Thoracic aorta (tissue), 2 donors: Measurements from ENCODE around the gene RPL28. TPM values are rescaled to one million over a fixed set of nuclear protein-coding genes. Genes with fewer than 3 reads are reported as not detected.
A peak's percentile ranks its signal among the peaks of the same experiment; 100 is the strongest.
"Not testable (repeated sequence)": the region's sequence is repeated elsewhere in the genome, so short reads cannot be mapped to it uniquely, and the experiment has no call there.

Source experiments
- ATAC-seq: fragments of 150-250 bp; one replicate; pipeline ENCODE4 v1.8.0; 2017; ENCODE audit warnings: low read depth; ENCODE audit not compliant: insufficient number of reproducible peaks, low FRiP score
- DNase-seq: peaks from one replicate; pipeline ENCODE4 v3.0.0-alpha.2; 2020; ENCODE audit warnings: low spot score
- H3K27ac ChIP-seq, 2 donors: fragments of 200-600 bp; sonication (generic); 1 replicate in 1 of 2; 2 replicates in 1 of 2; pipeline ENCODE4 v1.5.1; 2016; ENCODE audit warnings: mild to moderate bottlenecking in 2 of 2, moderate library complexity in 2 of 2
- H3K27me3 ChIP-seq: fragments of 200-600 bp; sonication (generic); replicated peaks from 2 replicates; pipeline ENCODE4 v1.6.0; 2016; ENCODE audit warnings: mild to moderate bottlenecking; ENCODE audit not compliant: insufficient read depth
- H3K36me3 ChIP-seq: fragments of 200-600 bp; sonication (generic); one replicate; pipeline ENCODE4 v1.5.1; 2016
- H3K4me1 ChIP-seq, 2 donors: fragments of 200-600 bp; sonication (generic); 1 replicate in 1 of 2; 2 replicates in 1 of 2; pipeline versions ENCODE4 v1.5.1 to v1.6.0; 2016; ENCODE audit warnings: low read depth in 2 of 2, mild to moderate bottlenecking in 1 of 2; ENCODE audit not compliant: control insufficient read depth in 1 of 2
- H3K4me3 ChIP-seq: fragments of 200-600 bp; sonication (generic); 2 replicates; pipeline ENCODE4 v1.5.1; 2016; ENCODE audit warnings: mild to moderate bottlenecking
- H3K9me3 ChIP-seq: fragments of 200-600 bp; sonication (generic); 2 replicates; pipeline ENCODE4 v1.5.1; 2016
- total RNA-seq, 2 donors: library from RNA; depleted of rRNA; stranded (reverse); fragments of >200 nt; gene quantifications; one replicate each; pipeline versions ENCODE4 v1.1.0 to v1.2.3, GENCODE V29; 2016
- TF ChIP-seq, protein P1 (sequence below): fragments of 200-600 bp; sonication (generic); IDR thresholded peaks from one replicate; pipeline ENCODE4 v1.5.1; 2019; ENCODE audit warnings: antibody characterized with exemption

RPL28 gene
- total RNA-seq, 2 donors from 2014 or later: 175 to 274 TPM

DNA sequence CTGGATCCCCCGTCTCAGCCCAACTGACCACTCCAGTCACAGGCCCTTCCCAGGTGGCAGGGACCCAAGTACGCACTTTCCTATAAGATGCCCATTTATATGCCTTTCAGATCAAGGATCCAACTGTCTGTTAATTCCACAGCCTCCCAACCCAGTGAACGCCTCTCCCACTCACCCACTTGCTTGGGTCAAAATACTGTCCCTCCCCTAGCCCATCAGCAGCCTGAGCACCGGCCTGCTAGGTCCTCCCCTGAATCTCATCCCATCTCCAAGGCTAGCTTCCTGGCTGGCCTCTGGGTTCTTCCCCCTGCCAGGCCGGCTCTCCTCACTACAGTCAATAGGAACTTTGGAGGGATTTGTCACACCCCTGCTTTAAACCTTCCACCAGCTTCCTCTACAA is 19.9 kb downstream of the RPL28 start:
- ATAC-seq: no peak

DNA sequence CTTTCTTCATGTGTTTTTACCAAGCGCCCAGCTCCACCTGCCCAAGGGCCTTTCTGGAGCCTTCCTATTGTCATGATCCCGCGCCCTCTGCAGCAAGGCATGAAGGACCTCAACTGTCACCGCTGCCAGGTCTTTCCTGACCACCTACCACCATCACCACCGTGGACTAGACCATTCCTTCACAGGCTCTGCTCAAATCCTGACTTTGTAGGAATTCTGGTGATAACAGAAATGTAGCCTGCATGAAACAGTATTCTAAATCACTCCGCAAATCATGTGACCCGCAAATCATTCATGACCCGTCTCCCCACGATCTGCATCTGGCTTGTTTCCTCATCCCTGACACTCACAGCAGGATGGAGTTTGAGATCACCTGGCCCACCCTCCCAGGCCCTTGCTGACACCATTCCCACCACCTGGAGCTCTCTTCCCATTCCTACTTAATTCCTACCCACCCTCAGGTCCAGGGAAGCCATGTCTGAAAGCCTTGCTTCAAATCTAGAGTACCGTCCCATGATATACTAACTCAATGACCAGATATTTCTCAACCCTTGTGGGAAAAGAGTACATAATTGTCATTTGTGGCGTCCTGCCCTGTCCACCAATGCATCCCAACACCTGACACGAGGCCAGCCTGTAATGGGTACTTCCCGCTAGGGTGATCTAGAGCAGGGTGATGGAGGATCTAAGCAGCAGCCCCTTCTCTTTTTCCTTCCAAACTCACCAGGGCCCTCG is 20.5 kb downstream of the RPL28 start:
- DNase-seq (no peak), ATAC-seq (no peak)
- Histone ChIP-seq H3K27me3 (no peaks in the 10 kb centered on the region), H3K36me3 (peaks cover 17% of the 10 kb centered on the region), H3K4me1 (peaks cover 18 to 23% of the 10 kb centered on the region in 2 donors), H3K27ac (no peak overlapping the region), H3K4me3 (peak overlapping the region; percentile 87), H3K9me3 (no peaks in the 10 kb centered on the region)
- TF ChIP-seq, protein P1, sequence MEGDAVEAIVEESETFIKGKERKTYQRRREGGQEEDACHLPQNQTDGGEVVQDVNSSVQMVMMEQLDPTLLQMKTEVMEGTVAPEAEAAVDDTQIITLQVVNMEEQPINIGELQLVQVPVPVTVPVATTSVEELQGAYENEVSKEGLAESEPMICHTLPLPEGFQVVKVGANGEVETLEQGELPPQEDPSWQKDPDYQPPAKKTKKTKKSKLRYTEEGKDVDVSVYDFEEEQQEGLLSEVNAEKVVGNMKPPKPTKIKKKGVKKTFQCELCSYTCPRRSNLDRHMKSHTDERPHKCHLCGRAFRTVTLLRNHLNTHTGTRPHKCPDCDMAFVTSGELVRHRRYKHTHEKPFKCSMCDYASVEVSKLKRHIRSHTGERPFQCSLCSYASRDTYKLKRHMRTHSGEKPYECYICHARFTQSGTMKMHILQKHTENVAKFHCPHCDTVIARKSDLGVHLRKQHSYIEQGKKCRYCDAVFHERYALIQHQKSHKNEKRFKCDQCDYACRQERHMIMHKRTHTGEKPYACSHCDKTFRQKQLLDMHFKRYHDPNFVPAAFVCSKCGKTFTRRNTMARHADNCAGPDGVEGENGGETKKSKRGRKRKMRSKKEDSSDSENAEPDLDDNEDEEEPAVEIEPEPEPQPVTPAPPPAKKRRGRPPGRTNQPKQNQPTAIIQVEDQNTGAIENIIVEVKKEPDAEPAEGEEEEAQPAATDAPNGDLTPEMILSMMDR: no peak

More for the DNA sequence above, 19.9 kb downstream of the RPL28 start:
- Histone ChIP-seq H3K27me3 (no peaks in the 10 kb centered on the region), H3K4me1 (peaks cover 18 to 23% of the 10 kb centered on the region in 2 donors), H3K4me3 (no peak overlapping the region), H3K27ac (no peak overlapping the region), H3K36me3 (peaks cover 17% of the 10 kb centered on the region), H3K9me3 (no peaks in the 10 kb centered on the region)
- no peak for DNase-seq
- TF ChIP-seq, protein P1: no peak

DNA sequence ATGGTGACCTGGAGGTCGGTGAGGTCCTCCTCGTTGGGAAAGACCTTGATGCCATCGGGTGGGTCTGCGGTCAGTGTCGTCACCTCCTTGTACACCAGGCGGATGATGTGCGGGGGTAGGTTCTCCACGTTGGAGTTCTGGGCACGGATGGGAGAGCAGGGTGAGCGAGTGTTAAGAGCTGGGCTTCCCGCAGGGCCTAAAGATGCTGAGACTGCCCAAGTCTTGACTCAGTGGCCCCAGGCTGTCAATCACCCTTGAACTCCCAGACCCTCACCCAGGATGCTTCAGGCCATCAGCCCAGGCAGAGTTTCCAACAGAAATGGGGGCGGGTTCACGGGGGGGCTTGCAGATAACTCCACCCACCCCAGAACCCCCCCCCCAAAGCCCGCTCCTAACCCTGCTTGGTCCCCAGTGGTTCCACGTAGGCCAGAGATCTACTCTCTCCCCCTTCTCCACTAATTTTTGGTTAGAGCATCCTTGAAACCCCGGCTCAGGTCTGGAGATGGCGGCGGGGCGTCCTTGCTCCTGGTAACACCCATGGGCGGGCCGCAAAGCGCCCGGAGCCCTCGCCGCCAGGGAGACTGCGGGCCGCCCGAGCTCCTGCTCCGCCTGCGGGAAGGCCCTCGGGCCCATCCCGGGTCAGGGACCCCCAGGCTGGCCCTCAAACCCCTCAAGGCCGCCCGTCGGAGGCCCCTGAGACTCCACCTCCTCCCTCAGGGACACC is 21.3 kb downstream of the RPL28 start:
- H3K36me3 ChIP-seq: peaks cover 15% of the 10 kb centered on the region
- TF ChIP-seq, protein P1: no peak
- peak overlapping the region; percentile 87 for H3K4me3 ChIP-seq
- ATAC-seq: no peak
- no peak for DNase-seq
- H3K4me1 ChIP-seq: peaks cover 18 to 23% of the 10 kb centered on the region in 2 donors
- H3K27ac ChIP-seq: peak overlapping the region; percentile 99
- no peaks in the 10 kb centered on the region for H3K9me3 ChIP-seq
- H3K27me3 ChIP-seq: no peaks in the 10 kb centered on the region

DNA sequence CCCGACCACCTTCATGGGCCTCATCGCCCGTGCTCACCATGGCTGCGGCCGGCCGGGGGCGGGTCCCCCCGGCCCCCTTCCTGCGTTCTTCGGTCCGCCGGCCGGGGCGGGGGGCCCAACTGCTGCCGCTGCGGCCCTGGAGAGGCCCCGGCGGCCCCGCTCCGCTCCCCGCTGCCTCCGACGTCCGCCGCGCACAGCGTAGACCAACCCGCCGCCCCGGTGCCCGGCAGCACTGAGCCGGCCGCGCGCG is 21.7 kb downstream of the RPL28 start, which contains the start of gene UBE2S:
Gene UBE2S (minus strand): TSS at position 239 of the 250 bp plus-strand sequence. CDS start 199 bp downstream, at position 40.
- Histone ChIP-seq H3K27ac (peak within 1 kb of the TSS; percentile 99), H3K4me1 (peaks cover 18 to 23% of the 10 kb centered on the region in 2 donors), H3K4me3 (peak within 1 kb of the TSS; percentile 87)
- H3K9me3 ChIP-seq, H3K27me3 ChIP-seq, ATAC-seq, DNase-seq, H3K36me3 ChIP-seq: not testable (repeated sequence)

DNA sequence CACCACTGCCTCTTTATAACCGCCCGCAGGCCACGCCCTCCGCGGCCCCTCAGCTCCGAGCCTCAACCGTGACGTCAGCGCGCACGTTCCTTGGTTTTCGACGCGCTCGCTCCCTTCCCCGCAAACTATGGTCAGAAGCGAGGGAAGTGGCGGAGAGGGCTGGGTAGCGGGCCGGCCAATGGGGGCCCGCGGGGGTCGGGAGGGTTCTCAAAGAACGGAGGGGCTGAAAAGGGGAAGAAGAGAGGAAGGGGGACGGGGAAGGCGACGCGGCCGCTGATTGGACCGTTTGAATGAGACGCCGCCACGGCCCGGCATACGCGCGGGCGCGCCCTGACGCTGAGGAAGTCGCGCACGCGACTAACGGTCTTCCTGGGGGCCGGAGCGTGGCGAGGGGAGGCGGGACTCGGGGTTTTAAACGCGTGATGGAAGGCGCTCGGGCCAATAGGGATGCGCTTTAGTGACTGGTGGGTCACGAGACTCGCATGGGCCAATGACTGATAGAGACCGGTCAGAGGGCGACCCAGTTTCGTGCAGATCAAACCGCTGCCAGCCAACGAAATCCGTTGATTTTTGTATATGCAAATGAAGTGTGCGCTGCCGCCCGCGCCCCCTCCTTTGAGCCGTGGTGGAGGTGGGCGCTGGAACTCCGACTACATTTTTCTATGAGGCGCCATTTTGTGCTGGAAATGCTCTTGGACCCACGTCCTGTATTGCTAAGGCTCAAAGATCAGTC is 22.2 kb downstream of the RPL28 start:
- ATAC-seq (peak; percentile 96), DNase-seq (peak; percentile 97)
- Histone ChIP-seq H3K9me3 (no peaks in the 10 kb centered on the region), H3K4me1 (peaks cover 18 to 23% of the 10 kb centered on the region in 2 donors), H3K36me3 (peaks cover 5% of the 10 kb centered on the region), H3K4me3 (peak overlapping the region; percentile 87), H3K27ac (peak overlapping the region; percentile 99), H3K27me3 (no peaks in the 10 kb centered on the region)
- TF ChIP-seq, protein P1: no peak
